Activated CD4-positive, alpha-beta memory T cell treated with anti-CD3 and anti-CD28 coated beads for 36 hours (primary cell): ENCODE results near the gene TEDC1. TPM values are rescaled to one million over a fixed set of nuclear protein-coding genes. Genes with fewer than 3 reads are reported as not detected.
"Not testable (repeated sequence)": the region's sequence is repeated elsewhere in the genome, so short reads cannot be mapped to it uniquely, and the experiment has no call there.

Experiments
- CTCF ChIA-PET: fragments of 350-600 bp; sonication (Branson Sonifier 250); formaldehyde crosslinking; loops from one replicate; lab custom pipeline; 2021; ENCODE audit warnings: antibody characterized with exemption, inconsistent platforms; lab: Charles Lee
- POLR2A ChIA-PET: fragments of 350-600 bp; sonication (Branson Sonifier 250); formaldehyde crosslinking; loops from one replicate; lab custom pipeline; 2021; ENCODE audit warnings: antibody characterized with exemption; lab: Charles Lee
- DNase-seq: peaks from one replicate; pipeline ENCODE4 v3.0.0-alpha.2; 2020
- H3K27ac Mint-ChIP-seq: one replicate; pipeline ENCODE4 v1.8.0; 2021; ENCODE audit warnings: mixed read lengths
- H3K27me3 Mint-ChIP-seq: one replicate; pipeline ENCODE4 v1.8.0; 2021; ENCODE audit warnings: mixed read lengths
- H3K36me3 Mint-ChIP-seq: one replicate; pipeline ENCODE4 v1.8.0; 2021; ENCODE audit warnings: mixed read lengths
- H3K4me1 Mint-ChIP-seq: one replicate; pipeline ENCODE4 v1.8.0; 2021; ENCODE audit warnings: low read depth, mixed read lengths
- H3K4me3 Mint-ChIP-seq: one replicate; pipeline ENCODE4 v1.8.0; 2021; ENCODE audit warnings: mild to moderate bottlenecking, mixed read lengths
- H3K9me3 Mint-ChIP-seq: one replicate; pipeline ENCODE4 v1.8.0; 2021; ENCODE audit warnings: mixed read lengths
- intact Hi-C: fragments of 100-400 bp; cut with micrococcal nuclease; formaldehyde crosslinking; loops from one replicate; pipeline ENCODE4 v1.15.1; 2023
- total RNA-seq, 2 experiments: library from RNA; stranded (reverse); gene quantifications; one replicate each; pipeline ENCODE4 v1.2.3, GENCODE V29; 2021

Gene TEDC1
- total RNA-seq, 2 experiments from 2014 or later, result 40.2 to 44.8 TPM

DNA sequence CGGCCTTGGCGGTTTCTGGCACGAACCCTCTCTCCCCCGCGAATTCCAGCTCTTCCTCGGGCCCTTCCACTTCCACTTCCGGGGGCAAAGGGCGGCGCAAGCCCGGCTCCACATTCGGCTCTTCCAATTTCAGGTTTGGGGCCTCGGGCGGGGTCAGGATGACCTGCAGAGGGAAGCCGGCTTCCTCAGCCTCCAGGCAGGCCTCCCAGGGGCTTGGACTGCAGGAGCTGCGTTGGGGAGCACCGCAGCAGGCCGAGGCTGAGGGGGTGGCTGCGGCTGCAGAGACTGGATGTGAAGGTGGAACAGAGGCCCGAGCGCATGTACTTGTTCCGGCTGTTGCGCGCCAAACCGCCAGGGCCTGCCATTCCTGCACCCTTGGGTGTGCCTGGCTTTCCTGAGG is 56.0 kb downstream of the TEDC1 start:
- H3K9me3 Mint-ChIP-seq, result peaks cover 17% of the 10 kb centered on the region
- H3K4me3 Mint-ChIP-seq, H3K4me1 Mint-ChIP-seq, intact Hi-C loops, H3K36me3 Mint-ChIP-seq, DNase-seq, H3K27me3 Mint-ChIP-seq, CTCF ChIA-PET, POLR2A ChIA-PET, H3K27ac Mint-ChIP-seq: not testable (repeated sequence)

DNA sequence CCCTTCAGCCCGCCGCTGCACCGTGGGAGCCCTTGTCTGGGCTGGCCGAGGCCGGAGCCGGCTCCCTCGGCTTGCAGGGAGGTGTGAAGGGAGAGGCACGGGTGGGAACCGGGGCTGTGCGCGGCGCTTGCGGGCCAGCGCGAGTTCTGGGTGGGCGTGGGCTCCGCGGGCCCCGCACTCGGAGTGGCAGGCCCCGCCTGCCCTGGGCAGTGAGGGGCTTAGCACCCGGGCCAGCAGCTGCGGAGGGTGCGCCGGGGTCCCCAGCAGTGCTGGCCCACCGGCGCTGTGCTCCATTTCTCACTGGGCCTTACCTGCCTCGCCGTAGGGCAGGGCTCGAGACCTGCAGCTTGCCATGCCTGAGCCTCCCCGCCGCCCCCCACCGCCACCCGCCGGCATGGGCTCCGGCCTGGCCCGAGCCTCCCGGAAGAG is 56.7 kb downstream of the TEDC1 start:
- Mint-ChIP-seq H3K36me3 (no peaks in the 10 kb centered on the region), H3K27ac (no peak overlapping the region), H3K9me3 (peaks cover 14% of the 10 kb centered on the region), H3K4me1 (no peaks in the 10 kb centered on the region), H3K4me3 (no peak overlapping the region), H3K27me3 (no peaks in the 10 kb centered on the region)
- ChIA-PET POLR2A (no interaction called here), CTCF (interaction anchor here (0.8 to 1.5 kb wide), 4 partner anchors 9 to 20 kb away, joined by 3 to 4 read pairs (median 4); no protein-coding TSS in a partner anchor)
- no peak for DNase-seq
- intact Hi-C loops, result no loop called here

Other genes with a start within 250 kb of the TEDC1 start
- gene BTBD6, start 242.7 kb upstream of the TEDC1 start, total RNA-seq, result 10 to 100 TPM; 38.5 to 39.5 TPM
- 10 to 100 TPM; 25.5 to 27.4 TPM for gene BRF1, start 190.2 kb upstream of the TEDC1 start, total RNA-seq
- 10 to 100 TPM; 32.3 to 36.6 TPM for gene PACS2, start 176.5 kb upstream of the TEDC1 start, total RNA-seq
- gene TEX22, start 92.7 kb upstream of the TEDC1 start, total RNA-seq, result under 1 TPM; 0.83 to 0.90 TPM
- gene MTA1, start 71.4 kb upstream of the TEDC1 start, total RNA-seq, result 100 to 1,000 TPM; 107 to 109 TPM
- gene CRIP2, start 16.4 kb upstream of the TEDC1 start, total RNA-seq, result 1 to 10 TPM; 2.7 to 2.8 TPM
- gene CRIP1, start 4.4 kb upstream of the TEDC1 start, total RNA-seq, result 100 to 1,000 TPM; 390 to 397 TPM
- 10 to 100 TPM in 1 of 2 experiments, 1 to 10 TPM in 1; 9.7 to 10.2 TPM for gene TMEM121, start 35.3 kb downstream of the TEDC1 start, total RNA-seq